Keratinocyte (primary cell): Measurements from ENCODE around the gene WNT7B.

Experiments
- CTCF ChIP-seq, 3 experiments: IDR thresholded peaks in 1 of 3; conservative IDR thresholded peaks in 1 of 3; optimal IDR thresholded peaks in 1 of 3; 2 replicates in 2 of 3; 3 replicates in 1 of 3; pipeline versions ENCODE3 to v1.5.1; 2011; ENCODE audit warnings: low read length in 3 of 3, mild to moderate bottlenecking in 3 of 3, moderate library complexity in 2 of 3, control low read depth in 1 of 3, inconsistent platforms in 1 of 3; ENCODE audit not compliant: insufficient read depth in 2 of 3; ENCODE audit errors: extremely low read depth in 1 of 3
- EZH2 ChIP-seq: IDR thresholded peaks from one replicate; pipeline ENCODE4 v1.6.1; 2012; ENCODE audit warnings: inconsistent platforms, mild to moderate bottlenecking, low read length, moderate library complexity

- TF ChIP-seq EZH2: no peak
- no peak for TF ChIP-seq CTCF (optimal IDR thresholded peaks at IDR 0.05 in 1 of 3, IDR thresholded peaks at IDR 0.05 in 1 of 3, conservative IDR thresholded peaks at IDR 0.05 in 1 of 3; ENCODE audit: extremely low read depth in 1 of 3, insufficient read depth in 2 of 3, low read length in 3 of 3)
Observed at GRCh38 chr22:45995405-45996101, 18.6 kb upstream of the WNT7B start.
